GM20000 (cell line): ENCODE results near the gene RCAN3.
"Not testable (repeated sequence)": the region's sequence is repeated elsewhere in the genome, so short reads cannot be mapped to it uniquely, and the experiment has no call there.

Source experiments
- DNase-seq: peaks from one replicate; pipeline ENCODE4 v3.0.0; 2012; ENCODE audit warnings: low spot score
- CTCF ChIP-seq: IDR thresholded peaks from 2 replicates; pipeline ENCODE4 v1.5.1; 2012; ENCODE audit warnings: mild to moderate bottlenecking, control low read depth; ENCODE audit errors: extremely low read depth, missing control alignments

Gene RCAN3

GRCh38 chr1:24484199-24484598 is 18.4 kb upstream of the RCAN3 start:
- DNase-seq, result no peak
- no peak for TF ChIP-seq CTCF

GRCh38 chr1:24486331-24487065 is 16.1 kb upstream of the RCAN3 start:
- no peak for DNase-seq
- no peak for TF ChIP-seq CTCF

GRCh38 chr1:24487455-24487854 is 15.2 kb upstream of the RCAN3 start:
- no peak for DNase-seq
- no peak for TF ChIP-seq CTCF

GRCh38 chr1:24488159-24488558 is 14.5 kb upstream of the RCAN3 start:
- DNase-seq, result not testable (repeated sequence)

GRCh38 chr1:24489674-24490073 is 13.0 kb upstream of the RCAN3 start:
- DNase-seq, result no peak
- TF ChIP-seq CTCF, result no peak

- no peak for TF ChIP-seq CTCF
- DNase-seq, result no peak
These were observed 12.4 kb upstream of the RCAN3 start for GRCh38 chr1:24490101-24490781.

GRCh38 chr1:24491577-24492360 is 10.9 kb upstream of the RCAN3 start:
- DNase-seq, result no peak
- TF ChIP-seq CTCF, result no peak

GRCh38 chr1:24492935-24493334 is 9.7 kb upstream of the RCAN3 start:
- DNase-seq, result not testable (repeated sequence)
